ENCODE data around the gene HSPBAP1. TPM values are rescaled to one million over a fixed set of nuclear protein-coding genes. Genes with fewer than 3 reads are reported as not detected.

The HSPBAP1 gene
- total and polyA plus RNA-seq, 2 of the 13 experiments (the other 11 are each of a cell fraction or from before 2014, with no cell fraction given) = 4.2 to 5.1 TPM

DNA sequence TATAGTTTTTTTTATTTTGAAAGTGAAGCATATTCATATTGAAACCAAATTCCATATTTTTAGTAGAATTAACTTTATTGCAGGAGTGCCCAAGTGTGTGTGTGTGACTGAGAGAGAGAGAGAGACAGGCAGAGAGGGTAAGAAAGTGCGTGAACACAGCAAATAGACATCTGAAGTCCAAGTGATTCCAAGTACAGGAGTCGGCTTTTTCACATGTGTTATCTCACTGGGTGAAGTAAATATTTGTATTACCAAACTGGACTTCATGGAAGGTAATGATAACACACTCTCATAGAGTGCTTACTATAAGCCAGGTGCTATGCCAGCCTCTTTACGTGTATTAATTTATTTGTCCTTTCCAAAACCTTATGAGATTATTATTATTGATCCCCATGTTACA lies 101.0 kb downstream of the HSPBAP1 start (continued):
- TF ChIP-seq, protein P1, sequence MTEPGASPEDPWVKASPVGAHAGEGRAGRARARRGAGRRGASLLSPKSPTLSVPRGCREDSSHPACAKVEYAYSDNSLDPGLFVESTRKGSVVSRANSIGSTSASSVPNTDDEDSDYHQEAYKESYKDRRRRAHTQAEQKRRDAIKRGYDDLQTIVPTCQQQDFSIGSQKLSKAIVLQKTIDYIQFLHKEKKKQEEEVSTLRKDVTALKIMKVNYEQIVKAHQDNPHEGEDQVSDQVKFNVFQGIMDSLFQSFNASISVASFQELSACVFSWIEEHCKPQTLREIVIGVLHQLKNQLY (CRISPR knock-in tag; IDR thresholded peaks at IDR 0.05) = peak; percentile 48
- TF ChIP-seq ZNF552 (CRISPR knock-in tag; IDR thresholded peaks at IDR 0.05; ENCODE audit: borderline replicate concordance) (no peak), RFXANK (CRISPR knock-in tag; IDR thresholded peaks at IDR 0.05) (no peak), EP300 (IDR thresholded peaks at IDR 0.05; ENCODE audit: low read depth in 2 of 2, low read length in 2 of 2) (peak in 1 of 2 experiments; percentile 32; a peak in 1 of 4 replicates), EP300 (CRISPR knock-in tag; IDR thresholded peaks at IDR 0.05; ENCODE audit: borderline replicate concordance) (no peak), NFIC (IDR thresholded peaks at IDR 0.05; ENCODE audit: low read length) (peak; percentile 48; the same call in 1 of the 2 replicates), SMARCE1 (IDR thresholded peaks at IDR 0.05; ENCODE audit: borderline replicate concordance) (no peak), SOX6 (IDR thresholded peaks at IDR 0.05) (no peak), SOX6 (CRISPR knock-in tag; IDR thresholded peaks at IDR 0.05) (peak; percentile 61; the same call in 1 of the 2 replicates), HMG20A (CRISPR knock-in tag; IDR thresholded peaks at IDR 0.05; ENCODE audit: borderline replicate concordance) (peak; percentile 80; the same call in 1 of the 2 replicates), ZNF644 (CRISPR knock-in tag; IDR thresholded peaks at IDR 0.05; ENCODE audit: low read depth) (no peak)
- TF ChIP-seq, protein P2, sequence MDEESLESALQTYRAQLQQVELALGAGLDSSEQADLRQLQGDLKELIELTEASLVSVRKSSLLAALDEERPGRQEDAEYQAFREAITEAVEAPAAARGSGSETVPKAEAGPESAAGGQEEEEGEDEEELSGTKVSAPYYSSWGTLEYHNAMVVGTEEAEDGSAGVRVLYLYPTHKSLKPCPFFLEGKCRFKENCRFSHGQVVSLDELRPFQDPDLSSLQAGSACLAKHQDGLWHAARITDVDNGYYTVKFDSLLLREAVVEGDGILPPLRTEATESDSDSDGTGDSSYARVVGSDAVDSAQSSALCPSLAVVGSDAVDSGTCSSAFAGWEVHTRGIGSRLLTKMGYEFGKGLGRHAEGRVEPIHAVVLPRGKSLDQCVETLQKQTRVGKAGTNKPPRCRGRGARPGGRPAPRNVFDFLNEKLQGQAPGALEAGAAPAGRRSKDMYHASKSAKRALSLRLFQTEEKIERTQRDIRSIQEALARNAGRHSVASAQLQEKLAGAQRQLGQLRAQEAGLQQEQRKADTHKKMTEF (CRISPR knock-in tag; IDR thresholded peaks at IDR 0.05) = peak; percentile 44; the same call in 1 of the 2 replicates
- TF ChIP-seq, protein P3, sequence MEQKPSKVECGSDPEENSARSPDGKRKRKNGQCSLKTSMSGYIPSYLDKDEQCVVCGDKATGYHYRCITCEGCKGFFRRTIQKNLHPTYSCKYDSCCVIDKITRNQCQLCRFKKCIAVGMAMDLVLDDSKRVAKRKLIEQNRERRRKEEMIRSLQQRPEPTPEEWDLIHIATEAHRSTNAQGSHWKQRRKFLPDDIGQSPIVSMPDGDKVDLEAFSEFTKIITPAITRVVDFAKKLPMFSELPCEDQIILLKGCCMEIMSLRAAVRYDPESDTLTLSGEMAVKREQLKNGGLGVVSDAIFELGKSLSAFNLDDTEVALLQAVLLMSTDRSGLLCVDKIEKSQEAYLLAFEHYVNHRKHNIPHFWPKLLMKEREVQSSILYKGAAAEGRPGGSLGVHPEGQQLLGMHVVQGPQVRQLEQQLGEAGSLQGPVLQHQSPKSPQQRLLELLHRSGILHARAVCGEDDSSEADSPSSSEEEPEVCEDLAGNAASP (CRISPR knock-in tag; IDR thresholded peaks at IDR 0.05; ENCODE audit: borderline replicate concordance) = no peak
- TF ChIP-seq, protein P4, sequence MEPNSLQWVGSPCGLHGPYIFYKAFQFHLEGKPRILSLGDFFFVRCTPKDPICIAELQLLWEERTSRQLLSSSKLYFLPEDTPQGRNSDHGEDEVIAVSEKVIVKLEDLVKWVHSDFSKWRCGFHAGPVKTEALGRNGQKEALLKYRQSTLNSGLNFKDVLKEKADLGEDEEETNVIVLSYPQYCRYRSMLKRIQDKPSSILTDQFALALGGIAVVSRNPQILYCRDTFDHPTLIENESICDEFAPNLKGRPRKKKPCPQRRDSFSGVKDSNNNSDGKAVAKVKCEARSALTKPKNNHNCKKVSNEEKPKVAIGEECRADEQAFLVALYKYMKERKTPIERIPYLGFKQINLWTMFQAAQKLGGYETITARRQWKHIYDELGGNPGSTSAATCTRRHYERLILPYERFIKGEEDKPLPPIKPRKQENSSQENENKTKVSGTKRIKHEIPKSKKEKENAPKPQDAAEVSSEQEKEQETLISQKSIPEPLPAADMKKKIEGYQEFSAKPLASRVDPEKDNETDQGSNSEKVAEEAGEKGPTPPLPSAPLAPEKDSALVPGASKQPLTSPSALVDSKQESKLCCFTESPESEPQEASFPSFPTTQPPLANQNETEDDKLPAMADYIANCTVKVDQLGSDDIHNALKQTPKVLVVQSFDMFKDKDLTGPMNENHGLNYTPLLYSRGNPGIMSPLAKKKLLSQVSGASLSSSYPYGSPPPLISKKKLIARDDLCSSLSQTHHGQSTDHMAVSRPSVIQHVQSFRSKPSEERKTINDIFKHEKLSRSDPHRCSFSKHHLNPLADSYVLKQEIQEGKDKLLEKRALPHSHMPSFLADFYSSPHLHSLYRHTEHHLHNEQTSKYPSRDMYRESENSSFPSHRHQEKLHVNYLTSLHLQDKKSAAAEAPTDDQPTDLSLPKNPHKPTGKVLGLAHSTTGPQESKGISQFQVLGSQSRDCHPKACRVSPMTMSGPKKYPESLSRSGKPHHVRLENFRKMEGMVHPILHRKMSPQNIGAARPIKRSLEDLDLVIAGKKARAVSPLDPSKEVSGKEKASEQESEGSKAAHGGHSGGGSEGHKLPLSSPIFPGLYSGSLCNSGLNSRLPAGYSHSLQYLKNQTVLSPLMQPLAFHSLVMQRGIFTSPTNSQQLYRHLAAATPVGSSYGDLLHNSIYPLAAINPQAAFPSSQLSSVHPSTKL (CRISPR knock-in tag; IDR thresholded peaks at IDR 0.05) = peak; percentile 88
- TF ChIP-seq, protein P5, sequence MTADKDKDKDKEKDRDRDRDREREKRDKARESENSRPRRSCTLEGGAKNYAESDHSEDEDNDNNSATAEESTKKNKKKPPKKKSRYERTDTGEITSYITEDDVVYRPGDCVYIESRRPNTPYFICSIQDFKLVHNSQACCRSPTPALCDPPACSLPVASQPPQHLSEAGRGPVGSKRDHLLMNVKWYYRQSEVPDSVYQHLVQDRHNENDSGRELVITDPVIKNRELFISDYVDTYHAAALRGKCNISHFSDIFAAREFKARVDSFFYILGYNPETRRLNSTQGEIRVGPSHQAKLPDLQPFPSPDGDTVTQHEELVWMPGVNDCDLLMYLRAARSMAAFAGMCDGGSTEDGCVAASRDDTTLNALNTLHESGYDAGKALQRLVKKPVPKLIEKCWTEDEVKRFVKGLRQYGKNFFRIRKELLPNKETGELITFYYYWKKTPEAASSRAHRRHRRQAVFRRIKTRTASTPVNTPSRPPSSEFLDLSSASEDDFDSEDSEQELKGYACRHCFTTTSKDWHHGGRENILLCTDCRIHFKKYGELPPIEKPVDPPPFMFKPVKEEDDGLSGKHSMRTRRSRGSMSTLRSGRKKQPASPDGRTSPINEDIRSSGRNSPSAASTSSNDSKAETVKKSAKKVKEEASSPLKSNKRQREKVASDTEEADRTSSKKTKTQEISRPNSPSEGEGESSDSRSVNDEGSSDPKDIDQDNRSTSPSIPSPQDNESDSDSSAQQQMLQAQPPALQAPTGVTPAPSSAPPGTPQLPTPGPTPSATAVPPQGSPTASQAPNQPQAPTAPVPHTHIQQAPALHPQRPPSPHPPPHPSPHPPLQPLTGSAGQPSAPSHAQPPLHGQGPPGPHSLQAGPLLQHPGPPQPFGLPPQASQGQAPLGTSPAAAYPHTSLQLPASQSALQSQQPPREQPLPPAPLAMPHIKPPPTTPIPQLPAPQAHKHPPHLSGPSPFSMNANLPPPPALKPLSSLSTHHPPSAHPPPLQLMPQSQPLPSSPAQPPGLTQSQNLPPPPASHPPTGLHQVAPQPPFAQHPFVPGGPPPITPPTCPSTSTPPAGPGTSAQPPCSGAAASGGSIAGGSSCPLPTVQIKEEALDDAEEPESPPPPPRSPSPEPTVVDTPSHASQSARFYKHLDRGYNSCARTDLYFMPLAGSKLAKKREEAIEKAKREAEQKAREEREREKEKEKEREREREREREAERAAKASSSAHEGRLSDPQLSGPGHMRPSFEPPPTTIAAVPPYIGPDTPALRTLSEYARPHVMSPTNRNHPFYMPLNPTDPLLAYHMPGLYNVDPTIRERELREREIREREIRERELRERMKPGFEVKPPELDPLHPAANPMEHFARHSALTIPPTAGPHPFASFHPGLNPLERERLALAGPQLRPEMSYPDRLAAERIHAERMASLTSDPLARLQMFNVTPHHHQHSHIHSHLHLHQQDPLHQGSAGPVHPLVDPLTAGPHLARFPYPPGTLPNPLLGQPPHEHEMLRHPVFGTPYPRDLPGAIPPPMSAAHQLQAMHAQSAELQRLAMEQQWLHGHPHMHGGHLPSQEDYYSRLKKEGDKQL (CRISPR knock-in tag; IDR thresholded peaks at IDR 0.05; ENCODE audit: low read depth) = peak; percentile 22; the same call in 1 of the 2 replicates

All from HepG2 (cell line).